Keratinocyte (primary cell): ENCODE results near the gene ZNF467. TPM values are rescaled to one million over a fixed set of nuclear protein-coding genes. Genes with fewer than 3 reads are reported as not detected.
A peak's percentile ranks its signal among the peaks of the same experiment; 100 is the strongest.

Experiments used
- DNase-seq: peaks from one replicate; pipeline ENCODE4 v3.0.0-alpha.2; 2011; ENCODE audit warnings: low read depth, missing footprints, low spot score
- FAIRE-seq: peaks from 2 replicates; lab custom pipeline; 2011; peaks lifted over from hg19 to GRCh38; lab: Jason Lieb, UNC
- H2AFZ ChIP-seq: 2 replicates; pipeline ENCODE4 v1.6.0; 2012; ENCODE audit warnings: low read length, control low read depth, inconsistent platforms; ENCODE audit not compliant: control insufficient read depth
- H3K27ac ChIP-seq: 2 replicates; pipeline ENCODE4 v1.5.1; 2011; ENCODE audit warnings: low read length; ENCODE audit not compliant: control insufficient read depth, insufficient read depth
- H3K27me3 ChIP-seq: 3 replicates; pipeline ENCODE4 v1.6.0; 2011; ENCODE audit warnings: low read length; ENCODE audit not compliant: control insufficient read depth, insufficient read depth; ENCODE audit errors: extremely low read depth
- H3K36me3 ChIP-seq, 2 experiments: 2 replicates in 1 of 2; 3 replicates in 1 of 2; pipeline ENCODE4 v1.5.1; 2011; ENCODE audit warnings: low read length in 2 of 2, mild to moderate bottlenecking in 1 of 2; ENCODE audit not compliant: control insufficient read depth in 2 of 2, insufficient read depth in 2 of 2; ENCODE audit errors: extremely low read depth in 1 of 2
- H3K4me1 ChIP-seq: 3 replicates; pipeline ENCODE4 v1.5.1; 2011; ENCODE audit warnings: low read length; ENCODE audit not compliant: control insufficient read depth, insufficient read depth; ENCODE audit errors: extremely low read depth
- H3K4me2 ChIP-seq: 3 replicates; pipeline ENCODE4 v1.6.0; 2011; ENCODE audit warnings: low read depth, low read length; ENCODE audit not compliant: control insufficient read depth, insufficient read depth; ENCODE audit errors: extremely low read depth
- H3K4me3 ChIP-seq, 3 experiments: fragments of 200-600 bp in 1 of 3; sonication (generic) in 1 of 3; 2 replicates in 2 of 3; 3 replicates in 1 of 3; pipeline ENCODE4 v1.5.1; 2011 to 2016; ENCODE audit warnings: low read length in 3 of 3, mild to moderate bottlenecking in 3 of 3, control low read depth in 2 of 3, inconsistent platforms in 1 of 3, low read depth in 1 of 3, mixed read lengths in 1 of 3, mixed run types in 1 of 3, moderate library complexity in 1 of 3; ENCODE audit not compliant: control insufficient read depth in 2 of 3, insufficient read depth in 2 of 3; ENCODE audit errors: extremely low read depth in 1 of 3
- H3K79me2 ChIP-seq: 2 replicates; pipeline ENCODE4 v1.6.0; 2012; ENCODE audit warnings: low read length; ENCODE audit not compliant: control insufficient read depth, insufficient read depth
- H3K9ac ChIP-seq: 3 replicates; pipeline ENCODE4 v1.6.0; 2011; ENCODE audit warnings: low read length; ENCODE audit not compliant: control insufficient read depth, insufficient read depth; ENCODE audit errors: extremely low read depth
- H3K9me1 ChIP-seq: 3 replicates; pipeline ENCODE4 v1.6.0; 2011; ENCODE audit warnings: low read length; ENCODE audit not compliant: control insufficient read depth, insufficient read depth; ENCODE audit errors: extremely low read depth
- H3K9me3 ChIP-seq: 2 replicates; pipeline ENCODE4 v1.5.1; 2012; ENCODE audit warnings: low read depth, low read length; ENCODE audit not compliant: control insufficient read depth
- H4K20me1 ChIP-seq: 3 replicates; pipeline ENCODE4 v1.6.0; 2011; ENCODE audit warnings: low read length; ENCODE audit not compliant: control insufficient read depth, insufficient read depth; ENCODE audit errors: extremely low read depth
- EZH2 ChIP-seq: IDR thresholded peaks from one replicate; pipeline ENCODE4 v1.6.1; 2012; ENCODE audit warnings: inconsistent platforms, mild to moderate bottlenecking, low read length, moderate library complexity
- dilution Hi-C: fragments of 300-500 bp; cut with MboI; formaldehyde crosslinking; loops from one replicate; pipeline ENCODE4 v1.7.0; 2020; ENCODE audit warnings: low sequenced_read_pairs; ENCODE audit not compliant: extremely low pct_ligation_motif_present
- polyA plus RNA-seq, 5 experiments: library from polyadenylated mRNA; depleted of rRNA in 3 of 5; stranded (reverse) in 3 of 5; stranded (forward) in 1 of 5; unstranded in 1 of 5; fragments of >200 nt; gene quantifications; 1 replicate in 1 of 5; 2 replicates in 3 of 5; 3 replicates in 1 of 5; pipeline versions ENCODE4 v1.2.1 to v1.2.3, GENCODE V29; 2011 to 2012; ENCODE audit warnings: missing spikeins in 2 of 5, low read depth in 1 of 5, low replicate concordance in 1 of 5
- TF ChIP-seq, protein P1 (sequence below), 3 experiments: IDR thresholded peaks in 1 of 3; conservative IDR thresholded peaks in 1 of 3; optimal IDR thresholded peaks in 1 of 3; 2 replicates in 2 of 3; 3 replicates in 1 of 3; pipeline versions ENCODE3 to v1.5.1; 2011; ENCODE audit warnings: low read length in 3 of 3, mild to moderate bottlenecking in 3 of 3, moderate library complexity in 2 of 3, control low read depth in 1 of 3, inconsistent platforms in 1 of 3; ENCODE audit not compliant: insufficient read depth in 2 of 3; ENCODE audit errors: extremely low read depth in 1 of 3

The ZNF467 gene
- polyA plus RNA-seq, 1 donor (not counting 4 experiments of a cell fraction or from before 2014, with no cell fraction given): 0.31 TPM

DNA sequence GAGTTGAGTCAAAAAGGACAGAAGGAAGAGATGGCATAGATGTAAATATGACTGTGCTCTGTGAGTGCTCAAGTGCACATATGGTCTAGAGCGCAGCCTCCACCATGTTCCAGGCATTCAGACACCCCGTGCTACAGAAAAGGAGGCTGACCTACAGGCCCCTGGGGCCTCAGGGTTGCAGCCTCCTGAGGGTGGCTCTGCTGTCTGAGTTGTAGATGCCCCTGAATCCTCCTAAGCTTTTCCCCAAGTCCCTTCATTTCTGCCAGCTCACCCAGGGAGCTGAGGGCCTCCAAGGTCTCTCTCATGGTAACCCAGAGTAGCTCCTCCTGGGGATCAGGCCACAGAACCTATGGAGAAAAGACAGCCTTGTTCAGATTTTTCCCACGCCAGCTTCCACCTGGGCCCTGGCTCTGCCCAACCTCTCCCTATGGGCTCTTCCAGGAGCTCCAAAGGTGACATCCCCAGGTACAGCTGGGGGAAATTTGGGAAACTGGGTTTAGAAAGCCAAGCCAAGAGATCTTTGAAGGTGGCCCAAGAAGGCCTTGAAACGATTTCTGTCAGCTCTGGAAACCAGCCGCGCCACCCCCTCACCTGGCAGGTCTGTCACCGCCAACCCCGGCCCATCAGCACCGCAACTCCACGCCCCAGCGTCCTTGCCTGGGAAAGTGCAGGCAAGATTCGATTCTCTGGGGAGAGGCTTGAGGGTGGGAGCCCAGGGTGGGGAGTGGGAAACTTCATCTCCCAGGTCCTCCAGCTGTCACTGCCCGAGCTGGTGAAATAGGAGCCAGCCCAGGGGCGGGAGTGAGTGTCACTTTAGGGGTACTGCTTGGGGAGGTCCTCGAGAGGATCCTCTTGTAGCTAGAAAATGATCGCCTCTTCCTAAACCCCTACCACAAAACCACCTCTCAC, 2.4 kb downstream of the ZNF467 start:
- peak overlapping the region in 2 of 3 experiments; percentile 29 to 32 for H3K4me3 ChIP-seq
- DNase-seq: no peak
- no peaks in the 10 kb centered on the region for H3K36me3 ChIP-seq
- TF ChIP-seq EZH2: no peak
- TF ChIP-seq, protein P1, sequence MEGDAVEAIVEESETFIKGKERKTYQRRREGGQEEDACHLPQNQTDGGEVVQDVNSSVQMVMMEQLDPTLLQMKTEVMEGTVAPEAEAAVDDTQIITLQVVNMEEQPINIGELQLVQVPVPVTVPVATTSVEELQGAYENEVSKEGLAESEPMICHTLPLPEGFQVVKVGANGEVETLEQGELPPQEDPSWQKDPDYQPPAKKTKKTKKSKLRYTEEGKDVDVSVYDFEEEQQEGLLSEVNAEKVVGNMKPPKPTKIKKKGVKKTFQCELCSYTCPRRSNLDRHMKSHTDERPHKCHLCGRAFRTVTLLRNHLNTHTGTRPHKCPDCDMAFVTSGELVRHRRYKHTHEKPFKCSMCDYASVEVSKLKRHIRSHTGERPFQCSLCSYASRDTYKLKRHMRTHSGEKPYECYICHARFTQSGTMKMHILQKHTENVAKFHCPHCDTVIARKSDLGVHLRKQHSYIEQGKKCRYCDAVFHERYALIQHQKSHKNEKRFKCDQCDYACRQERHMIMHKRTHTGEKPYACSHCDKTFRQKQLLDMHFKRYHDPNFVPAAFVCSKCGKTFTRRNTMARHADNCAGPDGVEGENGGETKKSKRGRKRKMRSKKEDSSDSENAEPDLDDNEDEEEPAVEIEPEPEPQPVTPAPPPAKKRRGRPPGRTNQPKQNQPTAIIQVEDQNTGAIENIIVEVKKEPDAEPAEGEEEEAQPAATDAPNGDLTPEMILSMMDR (optimal IDR thresholded peaks at IDR 0.05 in 1 of 3, IDR thresholded peaks at IDR 0.05 in 1 of 3, conservative IDR thresholded peaks at IDR 0.05 in 1 of 3; ENCODE audit: extremely low read depth in 1 of 3, insufficient read depth in 2 of 3, low read length in 3 of 3): no peak
- H3K27ac ChIP-seq: no peak overlapping the region
- peak overlapping the region; percentile 65 for H2AFZ ChIP-seq
- H3K4me1 ChIP-seq: no peaks in the 10 kb centered on the region
- no peaks in the 10 kb centered on the region for H3K79me2 ChIP-seq
- no peak overlapping the region for H3K9ac ChIP-seq
- no peaks in the 10 kb centered on the region for H4K20me1 ChIP-seq
- no peak for FAIRE-seq
- peaks cover 21% of the 10 kb centered on the region for H3K27me3 ChIP-seq
- dilution Hi-C loops: no loop called here
- peak overlapping the region; percentile 62 for H3K4me2 ChIP-seq
- H3K9me3 ChIP-seq: no peaks in the 10 kb centered on the region
- H3K9me1 ChIP-seq: no peaks in the 10 kb centered on the region

DNA sequence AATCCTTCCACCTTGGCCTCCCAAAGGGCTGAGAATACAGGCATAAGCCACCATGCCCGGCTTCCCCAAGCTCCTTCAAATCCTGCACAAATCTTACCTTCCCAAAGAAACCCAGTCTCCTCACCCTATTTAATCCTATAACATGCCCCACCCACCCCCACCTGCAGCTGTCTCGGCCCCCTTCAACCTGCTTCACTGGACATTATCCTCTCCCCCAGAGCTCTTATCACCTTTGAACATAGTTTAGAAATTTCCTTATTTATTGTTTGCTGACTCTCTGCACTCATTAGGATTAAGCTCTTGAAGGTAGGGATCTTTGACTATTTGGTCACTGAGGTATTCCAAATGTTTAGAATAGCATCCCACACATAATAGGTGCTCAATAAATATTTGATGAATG, 3.5 kb downstream of the ZNF467 start:
- Histone ChIP-seq H2AFZ (no peak overlapping the region), H3K9me3 (no peaks in the 10 kb centered on the region), H4K20me1 (no peaks in the 10 kb centered on the region), H3K27me3 (peaks cover 16% of the 10 kb centered on the region), H3K4me3 (no peak overlapping the region), H3K36me3 (no peaks in the 10 kb centered on the region), H3K79me2 (no peaks in the 10 kb centered on the region), H3K27ac (no peak overlapping the region), H3K9me1 (no peaks in the 10 kb centered on the region), H3K4me1 (no peaks in the 10 kb centered on the region), H3K9ac (no peak overlapping the region), H3K4me2 (no peak overlapping the region)
- dilution Hi-C loops: no loop called here
- no peak for FAIRE-seq
- TF ChIP-seq, protein P1 (optimal IDR thresholded peaks at IDR 0.05 in 1 of 3, IDR thresholded peaks at IDR 0.05 in 1 of 3, conservative IDR thresholded peaks at IDR 0.05 in 1 of 3; ENCODE audit: extremely low read depth in 1 of 3, insufficient read depth in 2 of 3, low read length in 3 of 3): no peak
- no peak for TF ChIP-seq EZH2
- DNase-seq: no peak
